ENCODE measurements around the gene ZNRF1. TPM values are rescaled to one million over a fixed set of nuclear protein-coding genes. Genes with fewer than 3 reads are reported as not detected.

Gene ZNRF1
- total RNA-seq, 3 donors from 2014 or later (not counting 1 experiment from before 2014, with no cell fraction given): 2.4 to 5.1 (median 3.4) TPM

GRCh38 chr16:75116081-75116910 is 117.5 kb downstream of the ZNRF1 start, which contains the start of gene LDHD:
Gene LDHD (minus strand): TSS chr16:75116780. CDS start chr16:75116720, 60 bp downstream.
- no peak for TF ChIP-seq CTCF (IDR thresholded peaks at IDR 0.05)
- Histone ChIP-seq H3K27me3 (ENCODE audit: control insufficient read depth, insufficient read depth, low read length) (peaks cover 3% of the 10 kb centered on the region), H3K36me3 (ENCODE audit: control insufficient read depth, insufficient read depth, low read length) (no peaks in the 10 kb centered on the region), H3K4me3 (ENCODE audit: low read length) (no peak within 1 kb of the TSS), H3K4me1 (ENCODE audit: control insufficient read depth, insufficient read depth, low read length) (peaks cover 7% of the 10 kb centered on the region), H3K9me3 (ENCODE audit: control insufficient read depth, insufficient read depth, low read length) (no peaks in the 10 kb centered on the region), H3K27ac (ENCODE audit: low read length) (no peak within 1 kb of the TSS)
- ATAC-seq: peak; percentile 42 to 80 (median 65)
- intact Hi-C loops (cut with micrococcal nuclease): no loop called here
- no peak within 1 kb of the TSS for H3K4me3 Mint-ChIP-seq
- peaks cover 18 to 20% of the 10 kb centered on the region in 2 donors for H3K27me3 Mint-ChIP-seq (ENCODE audit: low read depth in 2 of 2)
- H3K9me3 Mint-ChIP-seq: peaks cover under 1% of the 10 kb centered on the region in 2 donors
- H3K4me1 Mint-ChIP-seq: peaks cover 0 to 12% of the 10 kb centered on the region in 2 donors
- H3K36me3 Mint-ChIP-seq: peaks cover under 1% of the 10 kb centered on the region
- DNase-seq: peak in 1 of 2 donors; percentile 22
- H3K27ac Mint-ChIP-seq: no peak within 1 kb of the TSS
- 80% methylated on average over 14 of the region's 15 CpGs for WGBS (ENCODE audit: insufficient coverage)

GRCh38 chr16:75116911-75117245 is 118.1 kb downstream of the ZNRF1 start:
- Histone ChIP-seq H3K27me3 (ENCODE audit: control insufficient read depth, insufficient read depth, low read length) (peaks cover 3% of the 10 kb centered on the region), H3K27ac (ENCODE audit: low read length) (no peak overlapping the region), H3K4me1 (ENCODE audit: control insufficient read depth, insufficient read depth, low read length) (peaks cover 4% of the 10 kb centered on the region), H3K4me3 (ENCODE audit: low read length) (no peak overlapping the region), H3K36me3 (ENCODE audit: control insufficient read depth, insufficient read depth, low read length) (no peaks in the 10 kb centered on the region), H3K9me3 (ENCODE audit: control insufficient read depth, insufficient read depth, low read length) (peaks cover 1% of the 10 kb centered on the region)
- Mint-ChIP-seq H3K9me3 (peaks cover 2% of the 10 kb centered on the region in 2 donors), H3K4me3 (no peak overlapping the region), H3K27me3 (ENCODE audit: low read depth in 2 of 2) (peaks cover 13 to 14% of the 10 kb centered on the region in 2 donors), H3K4me1 (peaks cover 0 to 12% of the 10 kb centered on the region in 2 donors), H3K27ac (no peak overlapping the region), H3K36me3 (peaks cover 6% of the 10 kb centered on the region)
- ATAC-seq (no peak), DNase-seq (no peak)
- 79% methylated on average over 3 of the region's 3 CpGs for WGBS (ENCODE audit: insufficient coverage)
- intact Hi-C loops (cut with micrococcal nuclease): no loop called here
- TF ChIP-seq CTCF (IDR thresholded peaks at IDR 0.05): no peak

GRCh38 chr16:75118943-75119539 is 120.2 kb downstream of the ZNRF1 start:
- Mint-ChIP-seq H3K4me3 (no peak overlapping the region), H3K27me3 (ENCODE audit: low read depth in 2 of 2) (peaks cover 0 to 3% of the 10 kb centered on the region in 2 donors), H3K27ac (no peak overlapping the region), H3K36me3 (peaks cover 12% of the 10 kb centered on the region), H3K4me1 (peaks cover 0 to 7% of the 10 kb centered on the region in 2 donors), H3K9me3 (peaks cover 2 to 6% of the 10 kb centered on the region in 2 donors)
- Histone ChIP-seq H3K9me3 (ENCODE audit: control insufficient read depth, insufficient read depth, low read length) (peaks cover 6% of the 10 kb centered on the region), H3K27ac (ENCODE audit: low read length) (no peak overlapping the region), H3K4me1 (ENCODE audit: control insufficient read depth, insufficient read depth, low read length) (peaks cover 4% of the 10 kb centered on the region), H3K27me3 (ENCODE audit: control insufficient read depth, insufficient read depth, low read length) (no peaks in the 10 kb centered on the region), H3K4me3 (ENCODE audit: low read length) (no peak overlapping the region), H3K36me3 (ENCODE audit: control insufficient read depth, insufficient read depth, low read length) (no peaks in the 10 kb centered on the region)
- TF ChIP-seq CTCF (IDR thresholded peaks at IDR 0.05): no peak
- ATAC-seq (no peak), DNase-seq (no peak)
- WGBS (ENCODE audit: insufficient coverage): 91% methylated on average over 6 of the region's 6 CpGs
- intact Hi-C loops (cut with micrococcal nuclease): no loop called here
